Activated CD8-positive, alpha-beta memory T cell treated with anti-CD3 and anti-CD28 coated beads for 48 hours (primary cell): ENCODE data around the gene VCAM1.

Experiments used
- DNase-seq, 3 experiments: peaks; one replicate each; pipeline ENCODE4 v3.0.0-alpha.2; 2020; ENCODE audit warnings: low read depth in 2 of 3, low spot score in 2 of 3

The VCAM1 gene

GRCh38 chr1:100721526-100722207 is 2.1 kb downstream of the VCAM1 start:
- no peak for DNase-seq

GRCh38 chr1:100722221-100722620 is 2.7 kb downstream of the VCAM1 start:
- no peak for DNase-seq

GRCh38 chr1:100724281-100724680 is 4.7 kb downstream of the VCAM1 start:
- DNase-seq, result no peak

GRCh38 chr1:100730130-100730529 is 10.6 kb downstream of the VCAM1 start:
- DNase-seq, result no peak

GRCh38 chr1:100731309-100731708 is 11.8 kb downstream of the VCAM1 start:
- DNase-seq, result no peak

GRCh38 chr1:100731758-100732157 is 12.2 kb downstream of the VCAM1 start:
- DNase-seq, result no peak

- no peak for DNase-seq
These were observed 15.1 kb downstream of the VCAM1 start for GRCh38 chr1:100734676-100735075.

- DNase-seq, result no peak
These were observed 15.7 kb downstream of the VCAM1 start for GRCh38 chr1:100735244-100735643.

- no peak for DNase-seq
These were observed 16.8 kb downstream of the VCAM1 start for GRCh38 chr1:100736324-100736723.

- no peak for DNase-seq
These were observed 17.2 kb downstream of the VCAM1 start for GRCh38 chr1:100736746-100737145.

GRCh38 chr1:100746542-100746932 is 27.0 kb downstream of the VCAM1 start:
- no peak for DNase-seq

GRCh38 chr1:100747771-100748170 is 28.2 kb downstream of the VCAM1 start:
- DNase-seq, result no peak

- no peak for DNase-seq
These were observed 30.7 kb downstream of the VCAM1 start for GRCh38 chr1:100750005-100750885.

GRCh38 chr1:100752791-100753190 is 33.2 kb downstream of the VCAM1 start:
- no peak for DNase-seq

GRCh38 chr1:100757946-100758345 is 38.4 kb downstream of the VCAM1 start:
- DNase-seq, result no peak

- DNase-seq, result no peak
These were observed 39.6 kb downstream of the VCAM1 start for GRCh38 chr1:100759188-100759587.

GRCh38 chr1:100760511-100760910 is 41.0 kb downstream of the VCAM1 start:
- no peak for DNase-seq

GRCh38 chr1:100762461-100762860 is 42.9 kb downstream of the VCAM1 start:
- no peak for DNase-seq

GRCh38 chr1:100767176-100767890 is 47.8 kb downstream of the VCAM1 start:
- no peak for DNase-seq

GRCh38 chr1:100769323-100769722 is 49.8 kb downstream of the VCAM1 start:
- DNase-seq, result no peak

GRCh38 chr1:100769906-100770646 is 50.5 kb downstream of the VCAM1 start:
- no peak for DNase-seq
